Measurements from ENCODE around the gene ROBO4. TPM values are rescaled to one million over a fixed set of nuclear protein-coding genes. Genes with fewer than 3 reads are reported as not detected.

ROBO4 gene
- total and polyA plus RNA-seq, 2 of the 13 experiments (the other 11 are each of a cell fraction or from before 2014, with no cell fraction given): 0.07 to 1.1 TPM

DNA sequence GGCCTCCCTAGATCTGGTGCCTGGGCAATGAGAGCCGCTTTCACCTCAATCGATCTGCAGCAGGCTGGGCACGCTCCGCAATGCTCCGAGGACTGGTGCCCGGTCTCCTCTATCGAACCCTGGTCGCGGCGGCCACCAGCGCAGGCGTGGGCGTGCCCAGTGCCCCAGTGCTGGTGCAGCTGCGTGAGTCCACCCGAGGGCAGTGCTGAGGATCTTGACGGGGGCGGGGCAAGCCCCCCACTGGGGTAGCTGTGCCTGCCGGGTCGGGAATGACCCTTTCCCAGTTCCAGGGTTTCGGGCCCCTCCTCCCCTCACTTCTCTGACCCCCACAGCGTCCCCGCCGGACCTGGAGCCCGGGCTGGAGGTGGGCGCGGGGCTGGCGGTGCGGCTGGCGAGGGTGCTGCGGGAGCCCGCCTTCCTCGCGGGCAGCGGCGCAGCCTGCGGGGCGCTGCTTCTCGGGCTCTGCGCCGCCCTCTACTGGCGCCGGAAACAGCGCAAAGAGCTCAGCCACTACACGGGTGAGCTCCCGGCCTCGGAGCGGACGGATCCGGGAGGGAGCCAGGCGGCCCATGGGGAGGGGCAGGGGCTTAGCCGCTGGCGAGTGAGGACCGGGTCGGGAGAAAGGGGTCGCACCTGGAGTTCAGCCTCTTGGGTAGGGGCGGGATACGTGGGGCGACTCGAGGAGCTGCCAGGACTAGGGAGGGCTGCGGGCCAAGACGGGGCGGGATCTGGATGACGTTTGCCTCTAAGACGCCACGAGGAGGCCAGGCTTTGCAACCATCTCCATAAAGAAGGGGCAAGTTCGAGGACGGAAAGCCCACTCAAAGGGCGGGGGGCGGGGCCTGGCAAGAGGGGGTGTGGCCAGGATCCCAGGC, 21.5 kb downstream of the ROBO4 start (continued):
- TF ChIP-seq, protein P1, sequence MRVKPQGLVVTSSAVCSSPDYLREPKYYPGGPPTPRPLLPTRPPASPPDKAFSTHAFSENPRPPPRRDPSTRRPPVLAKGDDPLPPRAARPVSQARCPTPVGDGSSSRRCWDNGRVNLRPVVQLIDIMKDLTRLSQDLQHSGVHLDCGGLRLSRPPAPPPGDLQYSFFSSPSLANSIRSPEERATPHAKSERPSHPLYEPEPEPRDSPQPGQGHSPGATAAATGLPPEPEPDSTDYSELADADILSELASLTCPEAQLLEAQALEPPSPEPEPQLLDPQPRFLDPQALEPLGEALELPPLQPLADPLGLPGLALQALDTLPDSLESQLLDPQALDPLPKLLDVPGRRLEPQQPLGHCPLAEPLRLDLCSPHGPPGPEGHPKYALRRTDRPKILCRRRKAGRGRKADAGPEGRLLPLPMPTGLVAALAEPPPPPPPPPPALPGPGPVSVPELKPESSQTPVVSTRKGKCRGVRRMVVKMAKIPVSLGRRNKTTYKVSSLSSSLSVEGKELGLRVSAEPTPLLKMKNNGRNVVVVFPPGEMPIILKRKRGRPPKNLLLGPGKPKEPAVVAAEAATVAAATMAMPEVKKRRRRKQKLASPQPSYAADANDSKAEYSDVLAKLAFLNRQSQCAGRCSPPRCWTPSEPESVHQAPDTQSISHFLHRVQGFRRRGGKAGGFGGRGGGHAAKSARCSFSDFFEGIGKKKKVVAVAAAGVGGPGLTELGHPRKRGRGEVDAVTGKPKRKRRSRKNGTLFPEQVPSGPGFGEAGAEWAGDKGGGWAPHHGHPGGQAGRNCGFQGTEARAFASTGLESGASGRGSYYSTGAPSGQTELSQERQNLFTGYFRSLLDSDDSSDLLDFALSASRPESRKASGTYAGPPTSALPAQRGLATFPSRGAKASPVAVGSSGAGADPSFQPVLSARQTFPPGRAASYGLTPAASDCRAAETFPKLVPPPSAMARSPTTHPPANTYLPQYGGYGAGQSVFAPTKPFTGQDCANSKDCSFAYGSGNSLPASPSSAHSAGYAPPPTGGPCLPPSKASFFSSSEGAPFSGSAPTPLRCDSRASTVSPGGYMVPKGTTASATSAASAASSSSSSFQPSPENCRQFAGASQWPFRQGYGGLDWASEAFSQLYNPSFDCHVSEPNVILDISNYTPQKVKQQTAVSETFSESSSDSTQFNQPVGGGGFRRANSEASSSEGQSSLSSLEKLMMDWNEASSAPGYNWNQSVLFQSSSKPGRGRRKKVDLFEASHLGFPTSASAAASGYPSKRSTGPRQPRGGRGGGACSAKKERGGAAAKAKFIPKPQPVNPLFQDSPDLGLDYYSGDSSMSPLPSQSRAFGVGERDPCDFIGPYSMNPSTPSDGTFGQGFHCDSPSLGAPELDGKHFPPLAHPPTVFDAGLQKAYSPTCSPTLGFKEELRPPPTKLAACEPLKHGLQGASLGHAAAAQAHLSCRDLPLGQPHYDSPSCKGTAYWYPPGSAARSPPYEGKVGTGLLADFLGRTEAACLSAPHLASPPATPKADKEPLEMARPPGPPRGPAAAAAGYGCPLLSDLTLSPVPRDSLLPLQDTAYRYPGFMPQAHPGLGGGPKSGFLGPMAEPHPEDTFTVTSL (CRISPR knock-in tag; IDR thresholded peaks at IDR 0.05; ENCODE audit: borderline replicate concordance): no peak
- peak; percentile 48; the same call in 1 of the 2 replicates for TF ChIP-seq ELF1 (CRISPR knock-in tag; IDR thresholded peaks at IDR 0.05)
- peak; percentile 69 for TF ChIP-seq TARDBP (CRISPR knock-in tag; IDR thresholded peaks at IDR 0.05)
- no peak for TF ChIP-seq ZNF598 (CRISPR knock-in tag; IDR thresholded peaks at IDR 0.05; ENCODE audit: borderline replicate concordance)
- TF ChIP-seq RFXANK (CRISPR knock-in tag; IDR thresholded peaks at IDR 0.05): no peak
- no peak for TF ChIP-seq NKX3-1 (CRISPR knock-in tag; IDR thresholded peaks at IDR 0.05)
- peak; percentile 64 for TF ChIP-seq DR1 (CRISPR knock-in tag; IDR thresholded peaks at IDR 0.05)
- no peak for TF ChIP-seq CEBPG (CRISPR knock-in tag; IDR thresholded peaks at IDR 0.05)
- TF ChIP-seq, protein P2, sequence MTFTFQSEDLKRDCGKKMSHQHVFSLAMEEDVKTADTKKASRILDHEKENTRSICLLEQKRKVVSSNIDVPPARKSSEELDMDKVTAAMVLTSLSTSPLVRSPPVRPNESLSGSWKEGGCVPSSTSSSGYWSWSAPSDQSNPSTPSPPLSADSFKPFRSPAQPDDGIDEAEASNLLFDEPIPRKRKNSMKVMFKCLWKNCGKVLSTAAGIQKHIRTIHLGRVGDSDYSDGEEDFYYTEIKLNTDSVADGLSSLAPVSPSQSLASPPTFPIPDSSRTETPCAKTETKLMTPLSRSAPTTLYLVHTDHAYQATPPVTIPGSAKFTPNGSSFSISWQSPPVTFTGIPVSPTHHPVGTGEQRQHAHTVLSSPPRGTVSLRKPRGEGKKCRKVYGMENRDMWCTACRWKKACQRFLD (CRISPR knock-in tag; IDR thresholded peaks at IDR 0.05; ENCODE audit: borderline replicate concordance): no peak
- no peak for TF ChIP-seq NFIB (CRISPR knock-in tag; IDR thresholded peaks at IDR 0.05; ENCODE audit: borderline replicate concordance)
- TF ChIP-seq ZBTB38 (CRISPR knock-in tag; IDR thresholded peaks at IDR 0.05): peak; percentile 89
- TF ChIP-seq ZNF781 (CRISPR knock-in tag; IDR thresholded peaks at IDR 0.05; ENCODE audit: borderline replicate concordance, not compliant biosample characterization): peak; percentile 69
- TF ChIP-seq, protein P3, sequence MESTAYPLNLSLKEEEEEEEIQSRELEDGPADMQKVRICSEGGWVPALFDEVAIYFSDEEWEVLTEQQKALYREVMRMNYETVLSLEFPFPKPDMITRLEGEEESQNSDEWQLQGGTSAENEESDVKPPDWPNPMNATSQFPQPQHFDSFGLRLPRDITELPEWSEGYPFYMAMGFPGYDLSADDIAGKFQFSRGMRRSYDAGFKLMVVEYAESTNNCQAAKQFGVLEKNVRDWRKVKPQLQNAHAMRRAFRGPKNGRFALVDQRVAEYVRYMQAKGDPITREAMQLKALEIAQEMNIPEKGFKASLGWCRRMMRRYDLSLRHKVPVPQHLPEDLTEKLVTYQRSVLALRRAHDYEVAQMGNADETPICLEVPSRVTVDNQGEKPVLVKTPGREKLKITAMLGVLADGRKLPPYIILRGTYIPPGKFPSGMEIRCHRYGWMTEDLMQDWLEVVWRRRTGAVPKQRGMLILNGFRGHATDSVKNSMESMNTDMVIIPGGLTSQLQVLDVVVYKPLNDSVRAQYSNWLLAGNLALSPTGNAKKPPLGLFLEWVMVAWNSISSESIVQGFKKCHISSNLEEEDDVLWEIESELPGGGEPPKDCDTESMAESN (CRISPR knock-in tag; conservative IDR thresholded peaks at IDR 0.05): peak; percentile 82
- TF ChIP-seq CCDC6 (CRISPR knock-in tag; IDR thresholded peaks at IDR 0.05): peak; percentile 66; the same call in 1 of the 2 replicates
- TF ChIP-seq ZFP36L2 (CRISPR knock-in tag; IDR thresholded peaks at IDR 0.05): no peak
- TF ChIP-seq SALL1 (CRISPR knock-in tag; IDR thresholded peaks at IDR 0.05): peak; percentile 82
- no peak for TF ChIP-seq SMARCE1 (IDR thresholded peaks at IDR 0.05; ENCODE audit: borderline replicate concordance)
- TF ChIP-seq KDM5B (CRISPR knock-in tag; IDR thresholded peaks at IDR 0.05; ENCODE audit: borderline replicate concordance): peak; percentile 57; the same call in 1 of the 2 replicates
- no peak for TF ChIP-seq NCOR1 (IDR thresholded peaks at IDR 0.05; ENCODE audit: borderline replicate concordance, low read length)
- no peak; the same call in 1 of the 2 replicates for TF ChIP-seq FOXO1 (CRISPR knock-in tag; IDR thresholded peaks at IDR 0.05)
- peak; percentile 12; the same call in 1 of the 2 replicates for TF ChIP-seq GABPA (IDR thresholded peaks at IDR 0.05; ENCODE audit: low read depth, low read length)
- TF ChIP-seq GABPA (CRISPR knock-in tag; IDR thresholded peaks at IDR 0.05; ENCODE audit: low read depth): peak; percentile 65; the same call in 1 of the 2 replicates

All from HepG2 (cell line).